NCI-H748 (cell line): Measurements from ENCODE around the gene IRF8.
"Not testable (repeated sequence)": the region's sequence is repeated elsewhere in the genome, so short reads cannot be mapped to it uniquely, and the experiment has no call there.

Source experiments
- DNase-seq: peaks from one replicate; lab custom pipeline; 2025; ENCODE audit not compliant: unreplicated experiment; lab: John Stamatoyannopoulos, UW

IRF8 gene

GRCh38 chr16:85891776-85892166 lies 7.2 kb upstream of the IRF8 start:
- peak; percentile 56 for DNase-seq

GRCh38 chr16:85892760-85893159 lies 6.2 kb upstream of the IRF8 start:
- no peak for DNase-seq

DNA sequence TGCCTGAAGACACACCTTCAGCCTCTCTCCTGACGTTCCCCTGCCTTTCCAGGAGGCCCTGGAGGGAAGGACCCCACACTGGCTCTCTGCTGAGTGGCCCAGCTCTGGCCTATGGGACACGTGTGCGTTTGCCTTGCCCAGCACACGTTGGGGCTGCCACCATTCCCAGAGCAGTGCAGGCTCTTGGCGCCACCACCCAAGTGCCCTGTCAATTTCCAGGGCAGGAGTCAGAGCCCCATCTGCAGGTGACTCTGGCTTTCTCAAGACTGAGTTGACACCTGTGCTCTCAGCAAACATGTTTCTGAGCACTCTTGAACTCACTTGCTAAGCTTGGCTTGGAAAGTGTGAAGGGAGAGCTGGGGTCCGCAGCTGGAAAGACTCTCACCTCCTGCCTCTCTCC lies 4.7 kb upstream of the IRF8 start:
- DNase-seq: peak; percentile 3

- no peak for DNase-seq
These were observed 1.6 kb upstream of the IRF8 start for GRCh38 chr16:85897382-85897781.

DNA sequence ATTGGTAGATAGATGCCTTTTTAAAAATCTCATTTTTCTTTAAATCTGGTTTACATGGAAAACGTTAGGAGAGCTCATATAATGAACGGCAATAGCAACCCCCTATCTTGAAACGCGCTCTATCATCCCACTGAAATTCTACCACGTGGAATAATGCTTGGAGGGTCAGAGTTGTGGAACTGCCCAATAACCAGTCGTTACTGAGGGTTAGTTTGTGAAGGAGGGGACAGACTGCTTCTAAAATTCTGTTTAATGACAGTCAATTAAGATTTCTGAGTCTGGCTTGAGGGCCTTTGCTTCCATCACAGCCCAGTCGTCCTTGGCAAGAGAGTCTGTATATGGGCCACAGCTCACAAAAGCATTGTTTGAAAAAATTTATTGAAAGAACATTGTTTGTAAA lies 482 bp downstream of the IRF8 start:
- no peak for DNase-seq

- no peak for DNase-seq
These were observed 1.2 kb downstream of the IRF8 start for GRCh38 chr16:85900027-85900792.

GRCh38 chr16:85901110-85901509 lies 2.1 kb downstream of the IRF8 start:
- DNase-seq: no peak

DNA sequence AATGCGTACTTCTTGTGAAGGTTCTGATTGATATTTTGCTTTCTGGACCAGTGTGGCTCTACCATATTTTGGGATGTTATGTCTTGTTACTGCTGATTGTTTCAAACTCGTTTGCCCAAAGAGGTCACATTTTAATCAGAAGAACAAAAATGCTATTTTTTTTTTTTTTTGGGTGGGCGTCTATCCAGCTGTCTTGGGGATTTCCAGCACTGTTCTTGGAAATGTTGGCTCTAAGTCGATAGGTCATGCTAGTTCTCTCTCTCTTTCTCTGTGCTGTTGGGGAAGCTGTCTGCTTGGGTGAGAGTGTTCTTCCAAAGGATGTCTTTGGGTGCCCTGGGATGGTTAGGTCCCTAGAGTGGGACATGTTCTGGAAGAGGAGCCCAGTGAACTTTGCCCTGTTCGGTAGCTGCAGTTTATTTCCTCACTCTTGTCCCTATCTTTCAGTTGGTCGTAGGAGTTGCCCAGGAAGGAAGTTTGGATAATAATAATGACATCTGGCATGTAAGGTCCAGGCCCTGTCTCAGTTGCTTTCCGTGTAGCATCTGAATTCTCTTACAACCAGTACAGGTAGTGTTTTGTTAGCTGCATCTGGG lies 2.9 kb downstream of the IRF8 start:
- no peak for DNase-seq

GRCh38 chr16:85902366-85903155 lies 3.6 kb downstream of the IRF8 start:
- no peak for DNase-seq

- no peak for DNase-seq
These were observed 4.6 kb downstream of the IRF8 start for GRCh38 chr16:85903559-85903958.

- DNase-seq: no peak
These were observed 6.4 kb downstream of the IRF8 start for GRCh38 chr16:85905110-85906095.

DNA sequence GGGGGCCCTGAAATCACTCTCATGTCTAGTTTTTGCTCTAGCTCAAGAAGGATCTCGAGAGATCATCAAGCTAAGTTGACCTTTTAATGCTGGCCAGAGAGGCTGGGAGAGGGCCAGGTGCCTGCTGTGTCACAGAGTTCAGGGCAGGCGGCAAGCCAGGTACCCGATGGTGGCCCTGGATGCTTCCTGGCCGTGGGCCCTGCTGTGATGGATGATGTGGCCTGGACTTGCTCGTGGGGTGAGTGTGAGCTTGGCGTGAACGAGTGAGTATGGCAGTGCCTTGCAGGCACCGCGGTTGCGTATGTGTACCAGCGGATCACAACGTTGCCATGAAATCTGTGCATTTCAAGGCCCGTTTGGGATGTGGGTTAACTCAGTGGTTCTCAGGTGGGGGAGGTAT lies 7.4 kb downstream of the IRF8 start:
- no peak for DNase-seq

DNA sequence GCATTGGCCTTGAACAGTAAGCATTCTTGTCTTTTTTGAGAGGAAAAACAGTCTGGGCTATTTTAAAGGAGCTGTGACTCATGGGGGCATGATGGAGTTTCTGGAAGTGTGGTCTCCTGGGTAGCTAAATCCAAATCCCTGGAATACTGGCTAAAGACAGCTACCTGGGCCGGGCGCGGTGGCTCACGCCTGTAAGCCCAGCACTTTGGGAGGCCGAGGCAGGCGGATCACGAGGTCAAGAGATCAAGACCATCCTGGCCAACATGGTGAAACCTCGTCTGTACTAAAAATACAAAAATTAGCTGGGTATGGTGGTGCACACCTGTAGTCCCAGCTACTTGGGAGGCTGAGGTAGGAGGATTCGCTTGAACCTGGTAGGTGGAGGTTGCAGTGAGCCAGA lies 8.3 kb downstream of the IRF8 start:
- DNase-seq: not testable (repeated sequence)

DNA sequence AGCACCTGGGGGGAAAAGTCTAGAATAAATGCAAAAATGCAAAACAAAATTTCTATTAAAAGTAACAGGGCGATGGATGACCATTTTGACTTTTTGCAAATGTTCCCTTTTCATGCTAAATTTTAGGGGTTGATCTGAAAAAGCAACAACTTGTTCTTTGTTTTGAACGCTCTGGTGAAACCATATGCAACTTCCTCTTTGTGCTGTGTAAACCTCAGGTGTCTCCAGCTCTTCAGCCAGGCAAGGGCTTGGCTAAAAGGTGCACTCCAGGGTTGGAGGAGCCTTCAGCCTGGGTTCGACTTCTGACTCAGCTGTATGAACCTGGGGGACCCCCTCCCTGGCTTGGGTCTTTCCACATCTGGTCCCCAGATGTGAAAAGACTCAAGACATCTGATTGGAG lies 9.5 kb downstream of the IRF8 start:
- DNase-seq: no peak

- DNase-seq: no peak
These were observed 10.1 kb downstream of the IRF8 start for GRCh38 chr16:85908889-85909589.

- no peak for DNase-seq
These were observed 11.2 kb downstream of the IRF8 start for GRCh38 chr16:85909932-85910853.

- DNase-seq: no peak
These were observed 11.9 kb downstream of the IRF8 start for GRCh38 chr16:85910854-85911247.

DNA sequence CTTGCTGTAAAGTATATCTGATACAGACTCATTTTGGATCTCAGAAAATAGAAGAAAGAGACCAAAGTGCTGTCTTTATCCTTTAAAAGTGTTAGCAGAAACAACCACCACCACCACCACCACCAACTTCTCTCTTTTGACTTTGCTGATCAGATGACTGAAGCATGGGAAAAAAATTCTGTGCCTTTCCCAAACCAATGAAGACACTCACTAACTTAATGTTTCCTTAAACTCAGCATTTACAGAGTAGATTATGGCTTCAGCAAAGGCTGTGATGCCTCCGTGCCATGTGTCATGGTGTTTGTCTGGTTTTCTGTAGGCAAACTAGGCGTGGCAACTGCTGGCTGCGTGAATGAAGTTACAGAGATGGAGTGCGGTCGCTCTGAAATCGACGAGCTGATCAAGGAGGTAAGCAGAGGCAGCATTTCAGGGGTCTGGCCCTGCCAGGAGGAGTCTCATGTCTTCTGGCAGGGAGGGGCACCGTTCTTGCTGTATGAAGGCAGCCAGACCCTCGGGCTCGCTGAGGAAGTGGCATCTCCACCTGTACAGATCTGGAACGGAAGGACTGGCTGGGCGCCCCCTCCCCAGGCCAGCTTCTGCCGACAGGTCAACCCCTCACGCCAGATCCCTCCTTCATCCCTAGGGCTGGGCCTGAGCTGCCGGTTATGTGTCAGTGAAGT lies 12.4 kb downstream of the IRF8 start:
- no peak for DNase-seq
